GM12891 (cell line): Measurements from ENCODE around the gene ZNF444.

Source experiments
- POLR2A ChIP-seq: IDR thresholded peaks from 2 replicates; pipeline ENCODE4 v1.6.1; 2011; ENCODE audit warnings: low read depth, low read length, control low read depth
- POLR2AphosphoS5 ChIP-seq: IDR thresholded peaks from 2 replicates; pipeline ENCODE4 v1.6.1; 2011; ENCODE audit warnings: low read depth, low read length, control low read depth
- SPI1 ChIP-seq: IDR thresholded peaks from 2 replicates; pipeline ENCODE4 v1.6.1; 2011; ENCODE audit warnings: low read depth, low read length, control low read depth
- TAF1 ChIP-seq: IDR thresholded peaks from 2 replicates; pipeline ENCODE4 v1.6.1; 2011; ENCODE audit warnings: low read depth, low read length, control low read depth

DNA sequence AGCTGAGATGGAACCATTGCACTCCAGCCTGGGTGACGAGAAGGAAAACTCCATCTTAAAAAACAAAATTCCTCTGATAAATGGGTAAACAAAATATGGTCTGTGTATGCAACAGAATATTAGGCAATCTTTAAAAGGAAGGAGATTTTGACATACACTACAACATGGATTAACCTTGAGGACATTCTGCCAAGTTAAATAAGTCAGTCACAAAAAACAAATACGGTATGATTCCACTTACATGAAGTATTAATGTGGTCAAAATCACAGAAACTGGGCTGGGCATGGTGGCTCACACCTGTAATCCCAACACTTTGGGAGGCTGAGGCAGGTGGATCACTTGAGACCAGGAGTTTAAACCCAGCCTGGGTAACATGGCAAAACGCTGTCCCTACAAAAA is 3.0 kb upstream of the ZNF444 start:
- TF ChIP-seq POLR2AphosphoS5: no peak
- TF ChIP-seq TAF1: no peak
- TF ChIP-seq POLR2A: no peak
- TF ChIP-seq SPI1: no peak
